AG04450 (cell line): Measurements from ENCODE around the gene IP6K1. TPM values are rescaled to one million over a fixed set of nuclear protein-coding genes. Genes with fewer than 3 reads are reported as not detected.
"Not testable (repeated sequence)": the region's sequence is repeated elsewhere in the genome, so short reads cannot be mapped to it uniquely, and the experiment has no call there.

Source experiments
- CTCF ChIA-PET: fragments of 300-600, 350-600 bp; formaldehyde crosslinking; extraction: SDS; loops from one replicate; lab custom pipeline; 2022; ENCODE audit warnings: antibody characterized with exemption, inconsistent platforms; lab: Charles Lee
- POLR2A ChIA-PET: fragments of 350-600 bp; formaldehyde crosslinking; extraction: SDS; loops from one replicate; lab custom pipeline; 2021; ENCODE audit warnings: antibody characterized with exemption, inconsistent platforms; lab: Yijun Ruan, JAX
- DNase-seq: peaks from one replicate; pipeline ENCODE4 v3.0.0-alpha.2; 2011; ENCODE audit warnings: low read depth, low spot score
- H3K27ac ChIP-seq: one replicate; pipeline ENCODE4 v1.5.1; 2012; ENCODE audit warnings: low read depth, low read length, control low read depth
- H3K27me3 ChIP-seq: one replicate; pipeline ENCODE4 v1.6.0; 2012; ENCODE audit warnings: low read length; ENCODE audit not compliant: control insufficient read depth, insufficient read depth
- H3K4me3 ChIP-seq: 2 replicates; pipeline ENCODE4 v1.5.1; 2011; ENCODE audit warnings: mild to moderate bottlenecking, low read depth, low read length, control low read depth
- H3K9me3 ChIP-seq: 2 replicates; pipeline ENCODE4 v1.5.1; 2012; ENCODE audit warnings: low read length; ENCODE audit not compliant: control insufficient read depth, insufficient read depth
- CTCF ChIP-seq: IDR thresholded peaks from 2 replicates; pipeline ENCODE4 v1.5.1; 2011; ENCODE audit warnings: low read depth, low read length, control low read depth, inconsistent platforms
- polyA plus RNA-seq: library from polyadenylated mRNA; depleted of rRNA; stranded (reverse); fragments of >200 nt; gene quantifications from 2 replicates; pipeline ENCODE4 v1.2.3, GENCODE V29; 2011

IP6K1 gene
- polyA plus RNA-seq, 1 experiment, result 40.4 TPM

- no peak overlapping the region for H3K4me3 ChIP-seq
- no peaks in the 10 kb centered on the region for H3K27me3 ChIP-seq
- CTCF ChIA-PET, result interaction anchor here (1.0 kb wide), 1 partner anchor 23 kb away, joined by 9 read pairs; the partner anchor contains the start of gene INKA1
- no peaks in the 10 kb centered on the region for H3K9me3 ChIP-seq
- POLR2A ChIA-PET, result no interaction called here
- H3K27ac ChIP-seq, result no peak overlapping the region
- no peak for TF ChIP-seq CTCF
- DNase-seq, result no peak
Measured at GRCh38 chr3:49779358-49780079, 6.8 kb downstream of the IP6K1 start.

GRCh38 chr3:49776101-49776500, 10.2 kb downstream of the IP6K1 start:
- CTCF ChIA-PET, result not testable (repeated sequence)

DNA sequence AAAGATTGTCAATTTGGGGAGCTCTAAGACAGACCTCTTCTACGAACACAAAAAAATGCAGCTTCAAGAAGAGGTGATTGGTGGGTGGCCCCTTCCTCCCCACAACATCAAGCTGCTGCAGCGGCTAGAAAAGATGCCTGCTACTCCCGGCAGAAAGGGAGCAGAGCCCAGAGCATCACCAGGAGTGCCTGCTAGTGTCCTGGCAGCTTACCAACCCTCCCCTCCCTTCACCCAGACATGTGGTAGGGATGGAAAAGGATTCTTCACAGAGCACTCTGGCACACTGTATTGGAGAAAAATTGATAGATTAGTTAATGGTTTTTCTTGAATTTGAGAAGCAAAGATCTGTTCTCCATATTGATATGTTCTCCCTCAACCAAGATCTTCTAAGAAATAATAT, 10.8 kb downstream of the IP6K1 start:
- POLR2A ChIA-PET, result no interaction called here
- Histone ChIP-seq H3K27ac (no peak overlapping the region), H3K4me3 (no peak overlapping the region), H3K9me3 (no peaks in the 10 kb centered on the region), H3K27me3 (no peaks in the 10 kb centered on the region)
- no peak for TF ChIP-seq CTCF
- DNase-seq, result no peak
- CTCF ChIA-PET, result no interaction called here

More at GRCh38 chr3:49776101-49776500, 10.2 kb downstream of the IP6K1 start:
- POLR2A ChIA-PET, H3K4me3 ChIP-seq, H3K9me3 ChIP-seq, DNase-seq, H3K27me3 ChIP-seq, H3K27ac ChIP-seq: not testable (repeated sequence)

DNA sequence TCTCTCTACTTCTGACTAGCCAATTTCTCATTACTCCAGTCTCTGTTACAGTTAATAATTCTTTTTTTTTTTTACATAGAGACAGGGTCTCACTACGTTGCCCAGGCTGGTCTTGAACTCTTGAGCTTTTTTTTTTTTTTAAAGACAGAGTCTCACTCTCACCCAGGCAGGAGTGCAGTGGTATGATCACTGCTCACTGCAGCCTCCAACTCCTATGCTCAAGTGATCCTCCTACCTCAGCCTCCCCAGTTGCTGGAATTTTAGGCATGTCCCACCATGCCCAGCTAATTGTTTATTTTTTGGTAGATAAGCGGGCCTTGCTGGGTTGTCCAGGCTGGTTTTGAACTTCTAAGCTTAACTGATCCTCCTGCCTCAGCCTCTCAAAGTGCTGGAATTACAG, 13.6 kb downstream of the IP6K1 start:
- CTCF ChIA-PET, result interaction anchor here (2.6 kb wide), 1 partner anchor 66 kb away, joined by 11 read pairs; no protein-coding TSS in a partner anchor
- POLR2A ChIA-PET, result no interaction called here

DNA sequence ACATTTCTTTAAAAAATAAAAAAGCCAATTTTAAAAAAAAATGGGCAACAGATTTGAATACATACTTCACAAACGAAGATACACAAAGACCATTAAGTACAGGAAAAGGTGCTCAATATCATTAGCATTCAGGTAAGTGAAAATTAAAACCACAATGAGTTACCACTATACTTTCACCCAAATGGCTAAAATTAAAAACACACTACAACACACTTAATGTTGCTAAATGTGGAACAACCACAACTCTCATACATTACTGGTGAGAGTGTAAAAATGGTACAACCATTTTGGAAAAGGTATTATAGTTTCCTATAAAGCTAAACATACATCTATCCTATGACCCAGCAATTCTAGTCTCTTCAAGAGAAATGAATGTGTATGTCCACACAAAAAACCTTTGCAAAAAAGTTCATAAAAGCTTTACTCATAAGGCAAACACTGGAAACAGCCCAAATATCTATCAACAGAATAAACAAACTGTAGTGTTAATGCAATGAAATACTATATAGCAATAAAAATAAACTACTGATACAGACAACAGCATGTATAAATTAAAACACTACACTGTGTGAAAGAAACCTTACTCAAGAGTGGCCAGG, 14.9 kb downstream of the IP6K1 start:
- Histone ChIP-seq H3K27me3 (no peaks in the 10 kb centered on the region), H3K27ac (no peak overlapping the region), H3K9me3 (no peaks in the 10 kb centered on the region), H3K4me3 (no peak overlapping the region)
- CTCF ChIA-PET, result interaction anchor here (1.0 to 1.4 kb wide), 2 partner anchors 31 to 232 kb away, joined by 3 to 8 read pairs; partner anchors contain the start of gene INKA1
- no peak for DNase-seq
- POLR2A ChIA-PET, result no interaction called here
- TF ChIP-seq CTCF, result no peak

More for the DNA sequence above, 13.6 kb downstream of the IP6K1 start:
- Histone ChIP-seq H3K4me3 (no peak overlapping the region), H3K9me3 (no peaks in the 10 kb centered on the region), H3K27ac (no peak overlapping the region), H3K27me3 (no peaks in the 10 kb centered on the region)
- TF ChIP-seq CTCF, result no peak
- DNase-seq, result no peak
